Gastrocnemius medialis (tissue), 4 donors: ENCODE data around the gene NTM. TPM values are rescaled to one million over a fixed set of nuclear protein-coding genes. Genes with fewer than 3 reads are reported as not detected.

Experiments used
- ATAC-seq, 2 donors: fragments of 150-250 bp; one replicate each; pipeline ENCODE4 v1.9.1; 2016
- DNase-seq, 2 donors: peaks; one replicate each; pipeline ENCODE4 v3.0.0-alpha.2; 2019
- H3K27ac ChIP-seq, 4 donors: fragments of 200-600 bp; sonication (generic); 1 replicate in 1 of 4; 2 replicates in 3 of 4; pipeline ENCODE4 v1.5.1; 2016 to 2018; ENCODE audit warnings: mild to moderate bottlenecking in 2 of 4, moderate library complexity in 1 of 4
- H3K27me3 ChIP-seq, 3 donors: fragments of 200-600 bp; sonication (generic) in 2 of 3; 1 replicate in 1 of 3; 2 replicates in 2 of 3; pipeline versions ENCODE4 v1.5.1 to v1.6.0; 2016 to 2019; ENCODE audit warnings: mild to moderate bottlenecking in 1 of 3, moderate library complexity in 1 of 3
- H3K36me3 ChIP-seq, 2 donors: fragments of 200-600 bp; sonication (generic) in 1 of 2; one replicate each; pipeline ENCODE4 v1.5.1; 2017 to 2018
- H3K4me1 ChIP-seq, 2 donors: fragments of 200-600 bp; sonication (generic) in 1 of 2; one replicate each; pipeline ENCODE4 v1.5.1; 2016 to 2017; ENCODE audit warnings: mild to moderate bottlenecking in 2 of 2
- H3K4me3 ChIP-seq, 4 donors: fragments of 200-600 bp; sonication (generic) in 3 of 4; 1 replicate in 1 of 4; 2 replicates in 3 of 4; pipeline ENCODE4 v1.5.1; 2016 to 2019; ENCODE audit warnings: mild to moderate bottlenecking in 2 of 4
- H3K9me3 ChIP-seq, 3 donors: fragments of 200-600 bp; sonication (generic) in 2 of 3; 1 replicate in 1 of 3; 2 replicates in 2 of 3; pipeline ENCODE4 v1.5.1; 2016 to 2019
- CTCF ChIP-seq, 5 experiments: fragments of 450-650 bp in 3 of 5; fragments of 200-600 bp in 2 of 5; sonication (generic) in 2 of 5; IDR thresholded peaks in 4 of 5; conservative IDR thresholded peaks in 1 of 5; 1 replicate in 4 of 5; 2 replicates in 1 of 5; pipeline ENCODE4 v1.5.1; 2016 to 2019; ENCODE audit warnings: antibody characterized with exemption in 5 of 5, mild to moderate bottlenecking in 3 of 5, moderate library complexity in 3 of 5
- POLR2A ChIP-seq, 2 donors: fragments of 450-650 bp; IDR thresholded peaks; one replicate each; pipeline ENCODE4 v1.6.1; 2017; ENCODE audit warnings: antibody characterized with exemption in 2 of 2, mild to moderate bottlenecking in 2 of 2, moderate library complexity in 2 of 2
- in situ Hi-C, 4 donors: fragments of 200-750 bp; cut with MboI; loops; one replicate each; pipeline versions ENCODE4 v1.15.0 to v1.8.0; 2017; ENCODE audit warnings: low sequenced_read_pairs in 4 of 4
- intact Hi-C: fragments of 100-400 bp; cut with DNase I; formaldehyde crosslinking; loops from one replicate; pipeline ENCODE4 v1.15.1; 2023; ENCODE audit warnings: low total_unique reads
- total RNA-seq, 4 donors: library from RNA; depleted of rRNA; stranded (reverse); fragments of >200 nt; gene quantifications; one replicate each; pipeline versions ENCODE4 v1.1.0 to v1.2.3, GENCODE V29; 2016

NTM gene
- total RNA-seq, 4 donors from 2014 or later, result 0.69 TPM; not detected in 3

GRCh38 chr11:131462622-131463021 is 92.2 kb downstream of the NTM start:
- Histone ChIP-seq H3K27ac (no peak overlapping the region), H3K4me3 (no peak overlapping the region), H3K36me3 (no peaks in the 10 kb centered on the region), H3K4me1 (no peaks in the 10 kb centered on the region), H3K27me3 (no peaks in the 10 kb centered on the region), H3K9me3 (no peaks in the 10 kb centered on the region)
- DNase-seq, result no peak
- intact Hi-C loops, result no loop called here
- ATAC-seq, result no peak
- TF ChIP-seq CTCF (IDR thresholded peaks at IDR 0.05 in 4 of 5, conservative IDR thresholded peaks at IDR 0.05 in 1 of 5) (no peak), POLR2A (IDR thresholded peaks at IDR 0.05) (no peak)
- in situ Hi-C loops, result no loop called here

- no peak overlapping the region for H3K4me3 ChIP-seq
- in situ Hi-C loops, result no loop called here
- no peaks in the 10 kb centered on the region for H3K27me3 ChIP-seq
- no peaks in the 10 kb centered on the region for H3K4me1 ChIP-seq
- no peak for ATAC-seq
- H3K27ac ChIP-seq, result no peak overlapping the region
- intact Hi-C loops, result no loop called here
- DNase-seq, result no peak
- no peaks in the 10 kb centered on the region for H3K9me3 ChIP-seq
- H3K36me3 ChIP-seq, result no peaks in the 10 kb centered on the region
- TF ChIP-seq POLR2A (IDR thresholded peaks at IDR 0.05), result no peak
- no peak for TF ChIP-seq CTCF (IDR thresholded peaks at IDR 0.05 in 4 of 5, conservative IDR thresholded peaks at IDR 0.05 in 1 of 5)
These were observed 92.7 kb downstream of the NTM start for GRCh38 chr11:131463162-131463561.

- Histone ChIP-seq H3K9me3 (no peaks in the 10 kb centered on the region), H3K36me3 (no peaks in the 10 kb centered on the region), H3K27ac (no peak overlapping the region), H3K4me3 (no peak overlapping the region), H3K27me3 (no peaks in the 10 kb centered on the region), H3K4me1 (no peaks in the 10 kb centered on the region)
- ATAC-seq (no peak), DNase-seq (no peak)
- no peak for TF ChIP-seq CTCF (IDR thresholded peaks at IDR 0.05 in 4 of 5, conservative IDR thresholded peaks at IDR 0.05 in 1 of 5)
- no peak for TF ChIP-seq POLR2A (IDR thresholded peaks at IDR 0.05)
- in situ Hi-C loops, result no loop called here
- intact Hi-C loops, result no loop called here
These were observed 93.4 kb downstream of the NTM start for GRCh38 chr11:131463649-131464425.

- Histone ChIP-seq H3K9me3 (no peaks in the 10 kb centered on the region), H3K4me1 (no peaks in the 10 kb centered on the region), H3K4me3 (no peak overlapping the region), H3K27ac (no peak overlapping the region), H3K27me3 (no peaks in the 10 kb centered on the region), H3K36me3 (no peaks in the 10 kb centered on the region)
- ATAC-seq (no peak), DNase-seq (no peak)
- in situ Hi-C loops, result no loop called here
- intact Hi-C loops, result no loop called here
- no peak for TF ChIP-seq POLR2A (IDR thresholded peaks at IDR 0.05)
These were observed 94.0 kb downstream of the NTM start for GRCh38 chr11:131464461-131464860.

- Histone ChIP-seq H3K4me1 (no peaks in the 10 kb centered on the region), H3K9me3 (no peaks in the 10 kb centered on the region), H3K27ac (no peak overlapping the region), H3K36me3 (no peaks in the 10 kb centered on the region), H3K27me3 (no peaks in the 10 kb centered on the region), H3K4me3 (no peak overlapping the region)
- ATAC-seq, result no peak
- in situ Hi-C loops, result no loop called here
- intact Hi-C loops, result no loop called here
- DNase-seq, result no peak
- TF ChIP-seq CTCF (IDR thresholded peaks at IDR 0.05 in 4 of 5, conservative IDR thresholded peaks at IDR 0.05 in 1 of 5) (no peak), POLR2A (IDR thresholded peaks at IDR 0.05) (no peak)
These were observed 94.6 kb downstream of the NTM start for GRCh38 chr11:131465039-131465438.
